HEK293 (cell line): ENCODE measurements around the gene HIPK2.

Source experiments
- CTCF ChIA-PET: fragments of 350-600 bp; formaldehyde crosslinking; extraction: SDS; loops from one replicate; lab custom pipeline; 2021; ENCODE audit warnings: antibody characterized with exemption; lab: Yijun Ruan, JAX
- POLR2A ChIA-PET: fragments of 300-600 bp; formaldehyde crosslinking; extraction: SDS; loops from one replicate; lab custom pipeline; 2020; ENCODE audit warnings: antibody characterized with exemption, inconsistent platforms; lab: Yijun Ruan, JAX
- H3K27ac ChIP-seq: fragments of 200-500 bp; sonication (Bioruptor generic); 2 replicates; pipeline ENCODE4 v1.5.1; 2014; ENCODE audit warnings: low read depth, low read length, control low read depth, inconsistent platforms; ENCODE audit errors: extremely low read depth
- H3K36me3 ChIP-seq, 2 experiments: fragments of 200-500 bp in 1 of 2; sonication (Bioruptor generic) in 1 of 2; 1 replicate in 1 of 2; 2 replicates in 1 of 2; pipeline ENCODE4 v1.5.1; 2014 to 2017; ENCODE audit warnings: inconsistent platforms in 2 of 2, low read length in 2 of 2; ENCODE audit not compliant: control insufficient read depth in 2 of 2, insufficient read depth in 1 of 2
- H3K4me1 ChIP-seq: fragments of 200-500 bp; sonication (Bioruptor generic); 2 replicates; pipeline ENCODE4 v1.5.1; 2014; ENCODE audit warnings: mild to moderate bottlenecking, low read length, inconsistent platforms; ENCODE audit not compliant: control insufficient read depth, insufficient read depth
- H3K4me3 ChIP-seq: 2 replicates; pipeline ENCODE4 v1.5.1; 2011; ENCODE audit warnings: low read depth, mild to moderate bottlenecking, control low read depth, low read length, moderate library complexity
- H3K9me3 ChIP-seq: fragments of 200-500 bp; sonication (Bioruptor generic); 2 replicates; pipeline ENCODE4 v1.5.1; 2014; ENCODE audit warnings: low read depth, low read length, inconsistent platforms; ENCODE audit not compliant: control insufficient read depth, insufficient read depth
- GLI4 ChIP-seq: fragments of 450-650 bp; formaldehyde crosslinking; IDR thresholded peaks from 2 replicates; pipeline ENCODE4 v1.5.1; 2016; ENCODE audit warnings: missing biosample characterization, missing genetic modification characterization
- KLF7 ChIP-seq: fragments of 450-650 bp; formaldehyde crosslinking; IDR thresholded peaks from 2 replicates; pipeline ENCODE4 v1.5.1; 2016; ENCODE audit warnings: missing biosample characterization, missing genetic modification characterization, borderline replicate concordance
- KLF9 ChIP-seq: fragments of 450-650 bp; formaldehyde crosslinking; IDR thresholded peaks from 2 replicates; pipeline ENCODE4 v1.5.1; 2016; ENCODE audit warnings: missing biosample characterization, missing genetic modification characterization, low read depth
- RBAK ChIP-seq: fragments of 450-650 bp; formaldehyde crosslinking; IDR thresholded peaks from 2 replicates; pipeline ENCODE4 v1.5.1; 2016; ENCODE audit warnings: missing biosample characterization, missing genetic modification characterization
- YY1 ChIP-seq: fragments of 450-650 bp; formaldehyde crosslinking; IDR thresholded peaks from 2 replicates; pipeline ENCODE4 v1.5.1; 2018; ENCODE audit warnings: missing biosample characterization, missing genetic modification characterization
- ZBTB21 ChIP-seq: fragments of 450-650 bp; formaldehyde crosslinking; IDR thresholded peaks from 2 replicates; pipeline ENCODE4 v1.5.1; 2017; ENCODE audit warnings: missing biosample characterization, missing genetic modification characterization
- ZBTB48 ChIP-seq: fragments of 450-650 bp; formaldehyde crosslinking; IDR thresholded peaks from 2 replicates; pipeline ENCODE4 v1.5.1; 2016; ENCODE audit warnings: missing biosample characterization, missing genetic modification characterization
- ZFP69B ChIP-seq: fragments of 450-650 bp; formaldehyde crosslinking; IDR thresholded peaks from 2 replicates; pipeline ENCODE4 v1.5.1; 2016; ENCODE audit warnings: missing biosample characterization, missing genetic modification characterization
- ZNF112 ChIP-seq: fragments of 450-650 bp; formaldehyde crosslinking; IDR thresholded peaks from 2 replicates; pipeline ENCODE4 v1.5.0; 2017; ENCODE audit warnings: missing biosample characterization, missing genetic modification characterization
- ZNF157 ChIP-seq: fragments of 450-650 bp; formaldehyde crosslinking; IDR thresholded peaks from 2 replicates; pipeline ENCODE4 v1.5.1; 2016; ENCODE audit warnings: missing biosample characterization, missing genetic modification characterization
- ZNF184 ChIP-seq: fragments of 450-650 bp; IDR thresholded peaks from 2 replicates; pipeline ENCODE4 v1.5.1; 2018; ENCODE audit warnings: missing biosample characterization, mild to moderate bottlenecking, missing genetic modification characterization
- ZNF366 ChIP-seq: fragments of 450-650 bp; formaldehyde crosslinking; conservative IDR thresholded peaks from 2 replicates; pipeline ENCODE4 v1.5.1; 2016; ENCODE audit warnings: missing biosample characterization, missing genetic modification characterization
- ZNF404 ChIP-seq: fragments of 450-650 bp; formaldehyde crosslinking; IDR thresholded peaks from 2 replicates; pipeline ENCODE4 v1.5.1; 2017; ENCODE audit warnings: missing biosample characterization, missing genetic modification characterization
- ZNF416 ChIP-seq: fragments of 450-650 bp; formaldehyde crosslinking; IDR thresholded peaks from 2 replicates; pipeline ENCODE4 v1.5.1; 2016; ENCODE audit warnings: missing biosample characterization, missing genetic modification characterization
- ZNF549 ChIP-seq: fragments of 450-650 bp; IDR thresholded peaks from 2 replicates; pipeline ENCODE4 v1.5.1; 2018; ENCODE audit warnings: missing biosample characterization, missing genetic modification characterization, mild to moderate bottlenecking, inconsistent platforms, moderate library complexity
- ZNF560 ChIP-seq: fragments of 450-650 bp; formaldehyde crosslinking; IDR thresholded peaks from 2 replicates; pipeline ENCODE4 v1.5.1; 2017; ENCODE audit warnings: missing biosample characterization, missing genetic modification characterization, borderline replicate concordance
- ZNF585B ChIP-seq: fragments of 450-650 bp; formaldehyde crosslinking; IDR thresholded peaks from 2 replicates; pipeline ENCODE4 v1.5.1; 2016; ENCODE audit warnings: missing biosample characterization, missing genetic modification characterization
- ZNF600 ChIP-seq: fragments of 450-650 bp; formaldehyde crosslinking; IDR thresholded peaks from 2 replicates; pipeline ENCODE4 v1.5.1; 2016; ENCODE audit warnings: missing biosample characterization, missing genetic modification characterization
- ZNF654 ChIP-seq: fragments of 450-650 bp; formaldehyde crosslinking; IDR thresholded peaks from 2 replicates; pipeline ENCODE4 v1.5.1; 2016; ENCODE audit warnings: low read depth, missing biosample characterization, missing genetic modification characterization
- ZNF670 ChIP-seq: fragments of 450-650 bp; formaldehyde crosslinking; IDR thresholded peaks from 2 replicates; pipeline ENCODE4 v1.5.1; 2016; ENCODE audit warnings: missing biosample characterization, missing genetic modification characterization, low read depth
- ZNF785 ChIP-seq: fragments of 450-650 bp; formaldehyde crosslinking; IDR thresholded peaks from 2 replicates; pipeline ENCODE4 v1.5.1; 2016; ENCODE audit warnings: missing biosample characterization, missing genetic modification characterization
- ZNF791 ChIP-seq: fragments of 450-650 bp; formaldehyde crosslinking; IDR thresholded peaks from 2 replicates; pipeline ENCODE4 v1.5.1; 2016; ENCODE audit warnings: missing biosample characterization, missing genetic modification characterization
- ZSCAN16 ChIP-seq: fragments of 450-650 bp; formaldehyde crosslinking; IDR thresholded peaks from 2 replicates; pipeline ENCODE4 v1.5.1; 2016; ENCODE audit warnings: missing biosample characterization, missing genetic modification characterization
- TF ChIP-seq, protein P1 (sequence below): fragments of 450-650 bp; formaldehyde crosslinking; IDR thresholded peaks from 2 replicates; pipeline ENCODE4 v1.5.1; 2016; ENCODE audit warnings: missing biosample characterization, missing genetic modification characterization
- TF ChIP-seq, protein P2 (sequence below): fragments of 450-650 bp; formaldehyde crosslinking; IDR thresholded peaks from 2 replicates; pipeline ENCODE4 v1.5.1; 2016; ENCODE audit warnings: missing biosample characterization, missing genetic modification characterization
- TF ChIP-seq, protein P3 (sequence below): fragments of 450-650 bp; formaldehyde crosslinking; IDR thresholded peaks from 2 replicates; pipeline ENCODE4 v1.5.1; 2017; ENCODE audit warnings: missing biosample characterization, missing genetic modification characterization
- TF ChIP-seq, protein P4 (sequence below): fragments of 450-650 bp; formaldehyde crosslinking; IDR thresholded peaks from 2 replicates; pipeline ENCODE4 v1.5.1; 2016; ENCODE audit warnings: missing biosample characterization, missing genetic modification characterization

The HIPK2 gene

DNA sequence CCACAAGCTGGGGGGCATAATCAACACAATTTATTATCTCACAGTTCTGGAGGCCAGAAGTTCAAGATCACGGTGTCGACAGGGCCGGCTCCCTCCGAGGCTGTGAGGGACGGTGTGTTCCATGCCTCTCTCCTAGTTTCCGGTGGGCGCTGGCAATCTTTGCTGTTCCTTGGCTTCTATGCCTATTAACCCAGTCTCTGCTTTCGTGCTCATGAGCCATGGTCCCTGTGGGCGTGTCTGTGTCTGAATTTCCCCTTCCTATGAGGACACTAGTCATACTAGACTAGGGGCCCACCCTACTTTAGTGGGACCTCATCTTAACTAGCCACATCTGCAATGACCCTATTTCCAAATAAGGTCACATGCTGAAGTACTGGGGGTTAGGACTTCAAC is 29.4 kb downstream of the HIPK2 start:
- TF ChIP-seq KLF9 (no peak), RBAK (tag by site-specific recombination) (no peak), ZNF600 (no peak), ZNF785 (no peak), ZBTB21 (tag by site-specific recombination) (no peak), ZNF654 (tag by site-specific recombination) (no peak), ZNF585B (no peak)
- TF ChIP-seq, protein P1, sequence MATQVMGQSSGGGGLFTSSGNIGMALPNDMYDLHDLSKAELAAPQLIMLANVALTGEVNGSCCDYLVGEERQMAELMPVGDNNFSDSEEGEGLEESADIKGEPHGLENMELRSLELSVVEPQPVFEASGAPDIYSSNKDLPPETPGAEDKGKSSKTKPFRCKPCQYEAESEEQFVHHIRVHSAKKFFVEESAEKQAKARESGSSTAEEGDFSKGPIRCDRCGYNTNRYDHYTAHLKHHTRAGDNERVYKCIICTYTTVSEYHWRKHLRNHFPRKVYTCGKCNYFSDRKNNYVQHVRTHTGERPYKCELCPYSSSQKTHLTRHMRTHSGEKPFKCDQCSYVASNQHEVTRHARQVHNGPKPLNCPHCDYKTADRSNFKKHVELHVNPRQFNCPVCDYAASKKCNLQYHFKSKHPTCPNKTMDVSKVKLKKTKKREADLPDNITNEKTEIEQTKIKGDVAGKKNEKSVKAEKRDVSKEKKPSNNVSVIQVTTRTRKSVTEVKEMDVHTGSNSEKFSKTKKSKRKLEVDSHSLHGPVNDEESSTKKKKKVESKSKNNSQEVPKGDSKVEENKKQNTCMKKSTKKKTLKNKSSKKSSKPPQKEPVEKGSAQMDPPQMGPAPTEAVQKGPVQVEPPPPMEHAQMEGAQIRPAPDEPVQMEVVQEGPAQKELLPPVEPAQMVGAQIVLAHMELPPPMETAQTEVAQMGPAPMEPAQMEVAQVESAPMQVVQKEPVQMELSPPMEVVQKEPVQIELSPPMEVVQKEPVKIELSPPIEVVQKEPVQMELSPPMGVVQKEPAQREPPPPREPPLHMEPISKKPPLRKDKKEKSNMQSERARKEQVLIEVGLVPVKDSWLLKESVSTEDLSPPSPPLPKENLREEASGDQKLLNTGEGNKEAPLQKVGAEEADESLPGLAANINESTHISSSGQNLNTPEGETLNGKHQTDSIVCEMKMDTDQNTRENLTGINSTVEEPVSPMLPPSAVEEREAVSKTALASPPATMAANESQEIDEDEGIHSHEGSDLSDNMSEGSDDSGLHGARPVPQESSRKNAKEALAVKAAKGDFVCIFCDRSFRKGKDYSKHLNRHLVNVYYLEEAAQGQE (tag by site-specific recombination), result no peak
- TF ChIP-seq, protein P2, sequence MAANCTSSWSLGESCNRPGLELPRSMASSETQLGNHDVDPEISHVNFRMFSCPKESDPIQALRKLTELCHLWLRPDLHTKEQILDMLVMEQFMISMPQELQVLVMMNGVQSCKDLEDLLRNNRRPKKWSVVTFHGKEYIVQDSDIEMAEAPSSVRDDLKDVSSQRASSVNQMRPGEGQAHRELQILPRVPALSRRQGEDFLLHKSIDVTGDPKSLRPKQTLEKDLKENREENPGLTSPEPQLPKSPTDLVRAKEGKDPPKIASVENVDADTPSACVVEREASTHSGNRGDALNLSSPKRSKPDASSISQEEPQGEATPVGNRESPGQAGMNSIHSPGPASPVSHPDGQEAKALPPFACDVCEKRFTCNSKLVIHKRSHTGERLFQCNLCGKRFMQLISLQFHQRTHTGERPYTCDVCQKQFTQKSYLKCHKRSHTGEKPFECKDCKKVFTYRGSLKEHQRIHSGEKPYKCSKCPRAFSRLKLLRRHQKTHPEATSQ (tag by site-specific recombination), result no peak
- TF ChIP-seq, all 188 proteins: peak for 0
- CTCF ChIA-PET, result no interaction called here
- H3K4me1 ChIP-seq, result no peaks in the 10 kb centered on the region

DNA sequence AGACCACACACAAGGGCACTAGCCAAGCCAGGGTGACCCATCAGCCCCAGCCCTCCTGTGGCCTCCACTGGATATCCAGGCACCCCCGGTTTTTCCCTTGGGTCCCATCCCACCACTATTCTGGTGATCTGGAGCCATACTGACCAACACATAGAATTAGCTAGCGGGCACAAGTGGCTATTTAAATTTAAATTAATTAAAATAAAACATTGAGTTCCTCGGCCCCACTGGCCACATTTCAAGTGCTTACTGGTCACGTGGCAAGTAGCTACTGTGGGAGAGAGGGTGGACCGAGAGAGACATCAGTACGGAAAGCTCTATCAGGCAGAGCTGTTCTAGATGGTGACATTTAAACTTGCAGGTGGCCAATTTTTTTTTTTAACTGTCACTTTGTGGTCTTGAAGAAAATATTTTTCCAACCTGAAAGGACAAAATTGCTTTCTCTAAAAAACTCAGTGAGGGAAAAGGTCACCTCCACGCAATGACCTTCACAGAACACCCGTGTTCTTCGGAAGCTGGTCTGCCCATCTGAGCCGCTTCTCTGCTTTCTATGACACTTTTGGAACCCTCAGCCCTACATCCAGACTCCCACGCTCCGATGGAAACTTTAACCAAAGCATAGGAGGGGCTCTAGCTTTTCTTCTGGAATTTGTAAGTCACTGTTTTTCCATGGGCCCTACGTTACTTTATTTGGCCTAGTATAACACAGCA is 30.0 kb downstream of the HIPK2 start:
- ChIA-PET CTCF (no interaction called here), POLR2A (no interaction called here)
- no peak overlapping the region for H3K27ac ChIP-seq
- no peak overlapping the region for H3K4me3 ChIP-seq
- TF ChIP-seq ZSCAN16 (tag by site-specific recombination) (no peak), ZNF157 (tag by site-specific recombination) (no peak), ZFP69B (tag by site-specific recombination) (no peak), ZNF416 (tag by site-specific recombination) (no peak), ZNF184 (tag by site-specific recombination) (no peak), ZNF670 (tag by site-specific recombination) (no peak), ZNF549 (tag by site-specific recombination) (no peak), ZNF112 (tag by site-specific recombination) (no peak), ZNF366 (tag by site-specific recombination) (no peak), YY1 (tag by site-specific recombination) (no peak), ZBTB48 (tag by site-specific recombination) (no peak), ZNF560 (no peak), ZNF785 (no peak), ZNF791 (no peak), KLF7 (tag by site-specific recombination) (no peak), GLI4 (tag by site-specific recombination) (no peak), ZNF404 (tag by site-specific recombination) (no peak)
- TF ChIP-seq, protein P3, sequence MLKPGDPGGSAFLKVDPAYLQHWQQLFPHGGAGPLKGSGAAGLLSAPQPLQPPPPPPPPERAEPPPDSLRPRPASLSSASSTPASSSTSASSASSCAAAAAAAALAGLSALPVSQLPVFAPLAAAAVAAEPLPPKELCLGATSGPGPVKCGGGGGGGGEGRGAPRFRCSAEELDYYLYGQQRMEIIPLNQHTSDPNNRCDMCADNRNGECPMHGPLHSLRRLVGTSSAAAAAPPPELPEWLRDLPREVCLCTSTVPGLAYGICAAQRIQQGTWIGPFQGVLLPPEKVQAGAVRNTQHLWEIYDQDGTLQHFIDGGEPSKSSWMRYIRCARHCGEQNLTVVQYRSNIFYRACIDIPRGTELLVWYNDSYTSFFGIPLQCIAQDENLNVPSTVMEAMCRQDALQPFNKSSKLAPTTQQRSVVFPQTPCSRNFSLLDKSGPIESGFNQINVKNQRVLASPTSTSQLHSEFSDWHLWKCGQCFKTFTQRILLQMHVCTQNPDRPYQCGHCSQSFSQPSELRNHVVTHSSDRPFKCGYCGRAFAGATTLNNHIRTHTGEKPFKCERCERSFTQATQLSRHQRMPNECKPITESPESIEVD (tag by site-specific recombination), result no peak
- TF ChIP-seq, protein P4, sequence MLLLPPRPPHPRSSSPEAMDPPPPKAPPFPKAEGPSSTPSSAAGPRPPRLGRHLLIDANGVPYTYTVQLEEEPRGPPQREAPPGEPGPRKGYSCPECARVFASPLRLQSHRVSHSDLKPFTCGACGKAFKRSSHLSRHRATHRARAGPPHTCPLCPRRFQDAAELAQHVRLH (tag by site-specific recombination), result no peak
- no peaks in the 10 kb centered on the region for H3K9me3 ChIP-seq
- no peaks in the 10 kb centered on the region for H3K36me3 ChIP-seq
- H3K4me1 ChIP-seq, result no peaks in the 10 kb centered on the region

More for the DNA sequence above, 29.4 kb downstream of the HIPK2 start:
- no peaks in the 10 kb centered on the region for H3K36me3 ChIP-seq
- no peak overlapping the region for H3K27ac ChIP-seq
- no peak overlapping the region for H3K4me3 ChIP-seq
- POLR2A ChIA-PET, result no interaction called here
- H3K9me3 ChIP-seq, result no peaks in the 10 kb centered on the region
